ENCODE data around the gene PLTP. TPM values are rescaled to one million over a fixed set of nuclear protein-coding genes. Genes with fewer than 3 reads are reported as not detected.

PLTP gene
- polyA plus RNA-seq, 1 donor from 2014 or later = 7.0 TPM

DNA sequence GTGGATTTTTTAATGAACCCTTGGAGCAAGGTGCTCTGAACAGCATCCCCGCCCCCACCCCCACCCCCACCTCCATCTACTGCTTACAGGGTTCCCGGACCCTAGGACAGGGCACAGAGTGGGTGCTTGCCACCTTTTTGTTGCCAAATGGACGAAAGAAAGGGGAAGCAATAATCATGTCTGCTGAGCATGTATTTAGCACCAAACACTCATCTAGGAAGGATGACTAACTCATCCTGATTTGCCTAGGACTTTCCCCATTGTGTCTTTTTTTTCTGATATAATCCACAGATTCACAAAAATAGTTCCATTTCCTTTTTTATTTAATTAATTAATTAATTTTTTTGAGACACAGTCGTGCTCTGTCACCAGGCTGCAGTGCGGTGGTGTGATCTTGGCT lies 1.2 kb upstream of the PLTP start:
- no peak overlapping the region for H3K4me2 ChIP-seq (ENCODE audit: low read length)

DNA sequence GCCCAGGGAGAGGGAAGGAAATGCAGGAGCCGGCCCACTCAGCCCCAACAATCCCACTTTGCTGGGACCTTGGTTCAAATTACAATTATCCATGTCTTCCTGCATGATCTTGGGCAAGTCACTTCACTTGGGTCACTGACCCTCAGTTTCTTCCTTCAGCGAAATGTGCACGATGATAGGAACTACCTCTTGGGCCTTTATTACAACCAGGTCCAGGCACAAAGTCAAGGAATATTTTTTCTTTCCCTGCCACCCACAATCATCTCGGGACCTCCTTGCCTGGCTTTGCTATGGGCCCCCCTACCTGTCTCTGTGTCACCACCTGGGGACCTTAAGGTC lies 358 bp upstream of the PLTP start:
- Histone ChIP-seq H3K27me3 (ENCODE audit: insufficient read depth, low read depth, low read length) (no peaks in the 10 kb centered on the region), H3K9ac (ENCODE audit: low read length) (peak overlapping the region; percentile 50), H3K36me3 (ENCODE audit: insufficient read depth, low read length) (no peaks in the 10 kb centered on the region), H4K20me1 (ENCODE audit: insufficient read depth) (no peaks in the 10 kb centered on the region), H3K4me2 (ENCODE audit: low read length) (no peak overlapping the region), H3F3A (ENCODE audit: insufficient read depth, low read length, poor library complexity, severe bottlenecking) (no peaks in the 10 kb centered on the region), H3K9me2 (ENCODE audit: insufficient read depth, low read length) (no peaks in the 10 kb centered on the region), H3K4me3 (ENCODE audit: low read length) (peak overlapping the region; percentile 64), H3K9me3 (ENCODE audit: low read length) (no peaks in the 10 kb centered on the region), H3K79me2 (replicated peaks; ENCODE audit: insufficient read depth, low read length) (no peaks in the 10 kb centered on the region), H3K27ac (ENCODE audit: low read length) (no peak overlapping the region), H2AFZ (ENCODE audit: low read depth, low read length) (no peak overlapping the region)
- TF ChIP-seq, protein P1, sequence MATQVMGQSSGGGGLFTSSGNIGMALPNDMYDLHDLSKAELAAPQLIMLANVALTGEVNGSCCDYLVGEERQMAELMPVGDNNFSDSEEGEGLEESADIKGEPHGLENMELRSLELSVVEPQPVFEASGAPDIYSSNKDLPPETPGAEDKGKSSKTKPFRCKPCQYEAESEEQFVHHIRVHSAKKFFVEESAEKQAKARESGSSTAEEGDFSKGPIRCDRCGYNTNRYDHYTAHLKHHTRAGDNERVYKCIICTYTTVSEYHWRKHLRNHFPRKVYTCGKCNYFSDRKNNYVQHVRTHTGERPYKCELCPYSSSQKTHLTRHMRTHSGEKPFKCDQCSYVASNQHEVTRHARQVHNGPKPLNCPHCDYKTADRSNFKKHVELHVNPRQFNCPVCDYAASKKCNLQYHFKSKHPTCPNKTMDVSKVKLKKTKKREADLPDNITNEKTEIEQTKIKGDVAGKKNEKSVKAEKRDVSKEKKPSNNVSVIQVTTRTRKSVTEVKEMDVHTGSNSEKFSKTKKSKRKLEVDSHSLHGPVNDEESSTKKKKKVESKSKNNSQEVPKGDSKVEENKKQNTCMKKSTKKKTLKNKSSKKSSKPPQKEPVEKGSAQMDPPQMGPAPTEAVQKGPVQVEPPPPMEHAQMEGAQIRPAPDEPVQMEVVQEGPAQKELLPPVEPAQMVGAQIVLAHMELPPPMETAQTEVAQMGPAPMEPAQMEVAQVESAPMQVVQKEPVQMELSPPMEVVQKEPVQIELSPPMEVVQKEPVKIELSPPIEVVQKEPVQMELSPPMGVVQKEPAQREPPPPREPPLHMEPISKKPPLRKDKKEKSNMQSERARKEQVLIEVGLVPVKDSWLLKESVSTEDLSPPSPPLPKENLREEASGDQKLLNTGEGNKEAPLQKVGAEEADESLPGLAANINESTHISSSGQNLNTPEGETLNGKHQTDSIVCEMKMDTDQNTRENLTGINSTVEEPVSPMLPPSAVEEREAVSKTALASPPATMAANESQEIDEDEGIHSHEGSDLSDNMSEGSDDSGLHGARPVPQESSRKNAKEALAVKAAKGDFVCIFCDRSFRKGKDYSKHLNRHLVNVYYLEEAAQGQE (IDR thresholded peaks at IDR 0.05; ENCODE audit: borderline replicate concordance) = no peak
- no peak for TF ChIP-seq POLR2AphosphoS5 (IDR thresholded peaks at IDR 0.05)
- TF ChIP-seq MXI1 (conservative IDR thresholded peaks at IDR 0.05; ENCODE audit: poor library complexity, severe bottlenecking) = no peak
- TF ChIP-seq EP300 (conservative IDR thresholded peaks at IDR 0.05; ENCODE audit: poor library complexity, severe bottlenecking) = no peak
- TF ChIP-seq EZH2 (IDR thresholded peaks at IDR 0.05; ENCODE audit: borderline replicate concordance, insufficient read depth, low read length, poor library complexity, severe bottlenecking) = no peak
- TF ChIP-seq, protein P2, sequence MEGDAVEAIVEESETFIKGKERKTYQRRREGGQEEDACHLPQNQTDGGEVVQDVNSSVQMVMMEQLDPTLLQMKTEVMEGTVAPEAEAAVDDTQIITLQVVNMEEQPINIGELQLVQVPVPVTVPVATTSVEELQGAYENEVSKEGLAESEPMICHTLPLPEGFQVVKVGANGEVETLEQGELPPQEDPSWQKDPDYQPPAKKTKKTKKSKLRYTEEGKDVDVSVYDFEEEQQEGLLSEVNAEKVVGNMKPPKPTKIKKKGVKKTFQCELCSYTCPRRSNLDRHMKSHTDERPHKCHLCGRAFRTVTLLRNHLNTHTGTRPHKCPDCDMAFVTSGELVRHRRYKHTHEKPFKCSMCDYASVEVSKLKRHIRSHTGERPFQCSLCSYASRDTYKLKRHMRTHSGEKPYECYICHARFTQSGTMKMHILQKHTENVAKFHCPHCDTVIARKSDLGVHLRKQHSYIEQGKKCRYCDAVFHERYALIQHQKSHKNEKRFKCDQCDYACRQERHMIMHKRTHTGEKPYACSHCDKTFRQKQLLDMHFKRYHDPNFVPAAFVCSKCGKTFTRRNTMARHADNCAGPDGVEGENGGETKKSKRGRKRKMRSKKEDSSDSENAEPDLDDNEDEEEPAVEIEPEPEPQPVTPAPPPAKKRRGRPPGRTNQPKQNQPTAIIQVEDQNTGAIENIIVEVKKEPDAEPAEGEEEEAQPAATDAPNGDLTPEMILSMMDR (IDR thresholded peaks at IDR 0.05; ENCODE audit: poor library complexity, severe bottlenecking) = no peak
- no peak for TF ChIP-seq TAF1 (IDR thresholded peaks at IDR 0.05; ENCODE audit: low read depth)
- no peak for TF ChIP-seq RAD21 (conservative IDR thresholded peaks at IDR 0.05)
- TF ChIP-seq SMC3 (conservative IDR thresholded peaks at IDR 0.05; ENCODE audit: poor library complexity) = no peak

More for the DNA sequence above, 1.2 kb upstream of the PLTP start:
- Histone ChIP-seq H3K36me3 (ENCODE audit: insufficient read depth, low read length) (no peaks in the 10 kb centered on the region), H3K27me3 (ENCODE audit: insufficient read depth, low read depth, low read length) (no peaks in the 10 kb centered on the region), H3F3A (ENCODE audit: insufficient read depth, low read length, poor library complexity, severe bottlenecking) (no peaks in the 10 kb centered on the region), H2AFZ (ENCODE audit: low read depth, low read length) (no peak overlapping the region), H4K20me1 (ENCODE audit: insufficient read depth) (no peaks in the 10 kb centered on the region), H3K79me2 (replicated peaks; ENCODE audit: insufficient read depth, low read length) (no peaks in the 10 kb centered on the region), H3K9ac (ENCODE audit: low read length) (no peak overlapping the region), H3K9me2 (ENCODE audit: insufficient read depth, low read length) (no peaks in the 10 kb centered on the region), H3K9me3 (ENCODE audit: low read length) (no peaks in the 10 kb centered on the region), H3K27ac (ENCODE audit: low read length) (no peak overlapping the region), H3K4me3 (ENCODE audit: low read length) (no peak overlapping the region)
- TF ChIP-seq, protein P1 (IDR thresholded peaks at IDR 0.05; ENCODE audit: borderline replicate concordance) = no peak
- TF ChIP-seq, protein P2 (IDR thresholded peaks at IDR 0.05; ENCODE audit: poor library complexity, severe bottlenecking) = no peak
- TF ChIP-seq RAD21 (conservative IDR thresholded peaks at IDR 0.05) = no peak
- no peak for TF ChIP-seq EZH2 (IDR thresholded peaks at IDR 0.05; ENCODE audit: borderline replicate concordance, insufficient read depth, low read length, poor library complexity, severe bottlenecking)
- no peak for TF ChIP-seq TAF1 (IDR thresholded peaks at IDR 0.05; ENCODE audit: low read depth)
- no peak for TF ChIP-seq MXI1 (conservative IDR thresholded peaks at IDR 0.05; ENCODE audit: poor library complexity, severe bottlenecking)

Data from neural cell (in vitro differentiated cells).